Measurements from ENCODE around the gene ZNF107.

GRCh38 chr7:64655811-64656210 is 10.1 kb upstream of the ZNF107 start:
- no peak for TF ChIP-seq EZH2 (IDR thresholded peaks at IDR 0.05; ENCODE audit: borderline replicate concordance, low read length)
- TF ChIP-seq, protein P1, sequence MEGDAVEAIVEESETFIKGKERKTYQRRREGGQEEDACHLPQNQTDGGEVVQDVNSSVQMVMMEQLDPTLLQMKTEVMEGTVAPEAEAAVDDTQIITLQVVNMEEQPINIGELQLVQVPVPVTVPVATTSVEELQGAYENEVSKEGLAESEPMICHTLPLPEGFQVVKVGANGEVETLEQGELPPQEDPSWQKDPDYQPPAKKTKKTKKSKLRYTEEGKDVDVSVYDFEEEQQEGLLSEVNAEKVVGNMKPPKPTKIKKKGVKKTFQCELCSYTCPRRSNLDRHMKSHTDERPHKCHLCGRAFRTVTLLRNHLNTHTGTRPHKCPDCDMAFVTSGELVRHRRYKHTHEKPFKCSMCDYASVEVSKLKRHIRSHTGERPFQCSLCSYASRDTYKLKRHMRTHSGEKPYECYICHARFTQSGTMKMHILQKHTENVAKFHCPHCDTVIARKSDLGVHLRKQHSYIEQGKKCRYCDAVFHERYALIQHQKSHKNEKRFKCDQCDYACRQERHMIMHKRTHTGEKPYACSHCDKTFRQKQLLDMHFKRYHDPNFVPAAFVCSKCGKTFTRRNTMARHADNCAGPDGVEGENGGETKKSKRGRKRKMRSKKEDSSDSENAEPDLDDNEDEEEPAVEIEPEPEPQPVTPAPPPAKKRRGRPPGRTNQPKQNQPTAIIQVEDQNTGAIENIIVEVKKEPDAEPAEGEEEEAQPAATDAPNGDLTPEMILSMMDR (IDR thresholded peaks at IDR 0.05; ENCODE audit: low read length) = no peak
